Thyroid gland (tissue), 4 donors: ENCODE results near the gene NPFF. TPM values are rescaled to one million over a fixed set of nuclear protein-coding genes. Genes with fewer than 3 reads are reported as not detected.

Experiments
- DNase-seq, 2 donors: peaks; one replicate each; pipeline ENCODE4 v3.0.0-alpha.2; 2019
- H3K27ac ChIP-seq, 3 donors: fragments of 200-600 bp; sonication (generic); 1 replicate in 2 of 3; 2 replicates in 1 of 3; pipeline ENCODE4 v1.5.1; 2016 to 2019; ENCODE audit warnings: mild to moderate bottlenecking in 1 of 3, moderate library complexity in 1 of 3
- H3K27me3 ChIP-seq: fragments of 200-600 bp; sonication (generic); one replicate; pipeline ENCODE4 v1.5.1; 2019
- H3K36me3 ChIP-seq, 2 donors: fragments of 200-600 bp; sonication (generic); one replicate each; pipeline ENCODE4 v1.5.1; 2016 to 2019
- H3K4me1 ChIP-seq, 2 donors: fragments of 200-600 bp; sonication (generic); one replicate each; pipeline ENCODE4 v1.5.1; 2017 to 2019
- H3K4me3 ChIP-seq, 3 donors: fragments of 200-600 bp; sonication (generic); replicated peaks in 1 of 3; 1 replicate in 2 of 3; 2 replicates in 1 of 3; pipeline ENCODE4 v1.5.1; 2016; ENCODE audit warnings: mild to moderate bottlenecking in 1 of 3
- H3K9me3 ChIP-seq: fragments of 200-600 bp; sonication (generic); one replicate; pipeline ENCODE4 v1.5.1; 2017
- CTCF ChIP-seq, 6 experiments: fragments of 200-600 bp in 3 of 6; fragments of 450-650 bp in 3 of 6; sonication (generic) in 3 of 6; IDR thresholded peaks; one replicate each; pipeline ENCODE4 v1.5.1; 2016 to 2019; ENCODE audit warnings: antibody characterized with exemption in 6 of 6, mild to moderate bottlenecking in 2 of 6, inconsistent platforms in 1 of 6, moderate library complexity in 1 of 6
- POLR2A ChIP-seq, 2 donors: fragments of 450-650 bp; IDR thresholded peaks; one replicate each; pipeline ENCODE4 v1.6.1; 2017; ENCODE audit warnings: antibody characterized with exemption in 2 of 2, mild to moderate bottlenecking in 2 of 2, moderate library complexity in 1 of 2
- WGBS, 2 donors: methylation state at CpG; one replicate each; pipeline ENCODE4 v1.1.5; 2017; 5-methylcytosine and 5-hydroxymethylcytosine counted together
- intact Hi-C: fragments of 100-400 bp; cut with DNase I; formaldehyde crosslinking; loops from one replicate; pipeline ENCODE4 v1.15.1; 2023
- total RNA-seq, 4 donors: library from RNA; depleted of rRNA; stranded (reverse); fragments of >200 nt; gene quantifications; one replicate each; pipeline ENCODE4 v1.2.3, GENCODE V29; 2016

The NPFF gene
- total RNA-seq, 4 donors from 2014 or later = not detected

GRCh38 chr12:53497461-53497860 is 9.8 kb downstream of the NPFF start:
- DNase-seq = no peak
- Histone ChIP-seq H3K4me3 (no peak overlapping the region), H3K36me3 (no peaks in the 10 kb centered on the region), H3K9me3 (no peaks in the 10 kb centered on the region), H3K27ac (no peak overlapping the region), H3K4me1 (peaks cover 25 to 54% of the 10 kb centered on the region in 2 donors), H3K27me3 (no peaks in the 10 kb centered on the region)
- WGBS, 2 donors = 88 to 95% methylated on average over 3 of the region's 3 CpGs
- intact Hi-C loops = no loop called here
- TF ChIP-seq CTCF (IDR thresholded peaks at IDR 0.05) = no peak
- TF ChIP-seq POLR2A (IDR thresholded peaks at IDR 0.05) = no peak

- Histone ChIP-seq H3K9me3 (no peaks in the 10 kb centered on the region), H3K27ac (peak overlapping the region in 2 of 3 donors; percentile 34 to 52), H3K27me3 (no peaks in the 10 kb centered on the region), H3K4me3 (no peak overlapping the region), H3K36me3 (no peaks in the 10 kb centered on the region), H3K4me1 (peaks cover 24 to 49% of the 10 kb centered on the region in 2 donors)
- TF ChIP-seq POLR2A (IDR thresholded peaks at IDR 0.05) (no peak), CTCF (IDR thresholded peaks at IDR 0.05) (no peak)
- no peak for DNase-seq
- intact Hi-C loops = no loop called here
- WGBS, 2 donors = 81 to 83% methylated on average over 1 of the region's 1 CpG
Measured at GRCh38 chr12:53496752-53497032, 10.6 kb downstream of the NPFF start.

- Histone ChIP-seq H3K27me3 (no peaks in the 10 kb centered on the region), H3K4me1 (peaks cover 21 to 46% of the 10 kb centered on the region in 2 donors), H3K4me3 (no peak overlapping the region), H3K27ac (peak overlapping the region in 2 of 3 donors; percentile 34 to 52), H3K9me3 (no peaks in the 10 kb centered on the region), H3K36me3 (no peaks in the 10 kb centered on the region)
- WGBS, 2 donors = 34 to 42% methylated on average over 5 of the region's 5 CpGs
- TF ChIP-seq POLR2A (IDR thresholded peaks at IDR 0.05) (peak in 1 of 2 donors; percentile 36), CTCF (IDR thresholded peaks at IDR 0.05) (no peak)
- peak; percentile 69 to 73 for DNase-seq
- intact Hi-C loops = no loop called here
Measured at GRCh38 chr12:53495903-53496751, 11.2 kb downstream of the NPFF start.

GRCh38 chr12:53493610-53494391 is 13.5 kb downstream of the NPFF start:
- intact Hi-C loops = no loop called here
- 29% methylated on average over 11 of the region's 11 CpGs for WGBS, 2 donors
- no peaks in the 10 kb centered on the region for H3K36me3 ChIP-seq
- peak overlapping the region in 1 of 3 donors; percentile 55 for H3K4me3 ChIP-seq
- peaks cover 21 to 32% of the 10 kb centered on the region in 2 donors for H3K4me1 ChIP-seq
- H3K27me3 ChIP-seq = no peaks in the 10 kb centered on the region
- DNase-seq = no peak
- TF ChIP-seq CTCF (IDR thresholded peaks at IDR 0.05) (no peak), POLR2A (IDR thresholded peaks at IDR 0.05) (no peak)
- H3K27ac ChIP-seq = peak overlapping the region; percentile 85 to 93 (median 91)
- no peaks in the 10 kb centered on the region for H3K9me3 ChIP-seq
